ENCODE results near the gene MLLT3.

DNA sequence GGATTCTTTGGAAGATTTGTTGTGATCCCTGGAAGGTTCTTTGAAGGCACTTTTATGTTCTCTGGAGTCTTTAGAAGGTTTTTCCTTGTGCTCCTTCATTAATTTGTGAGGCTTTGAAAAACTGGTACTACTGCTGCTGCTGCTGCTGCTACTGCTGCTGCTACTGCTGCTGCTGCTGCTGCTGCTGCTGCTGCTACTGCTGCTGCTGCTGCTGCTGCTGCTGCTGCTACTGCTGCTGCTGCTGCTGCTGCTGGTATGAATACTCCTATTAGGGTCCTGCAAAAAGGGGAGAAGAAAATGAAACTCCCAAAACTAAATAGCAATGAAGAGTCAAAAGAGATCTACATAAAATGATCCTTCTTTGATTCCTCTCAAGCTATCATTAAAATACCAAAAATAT lies 208.1 kb downstream of the MLLT3 start:
- no peak for TF ChIP-seq POLR2A (IDR thresholded peaks at IDR 0.05)
- TF ChIP-seq, protein P1, sequence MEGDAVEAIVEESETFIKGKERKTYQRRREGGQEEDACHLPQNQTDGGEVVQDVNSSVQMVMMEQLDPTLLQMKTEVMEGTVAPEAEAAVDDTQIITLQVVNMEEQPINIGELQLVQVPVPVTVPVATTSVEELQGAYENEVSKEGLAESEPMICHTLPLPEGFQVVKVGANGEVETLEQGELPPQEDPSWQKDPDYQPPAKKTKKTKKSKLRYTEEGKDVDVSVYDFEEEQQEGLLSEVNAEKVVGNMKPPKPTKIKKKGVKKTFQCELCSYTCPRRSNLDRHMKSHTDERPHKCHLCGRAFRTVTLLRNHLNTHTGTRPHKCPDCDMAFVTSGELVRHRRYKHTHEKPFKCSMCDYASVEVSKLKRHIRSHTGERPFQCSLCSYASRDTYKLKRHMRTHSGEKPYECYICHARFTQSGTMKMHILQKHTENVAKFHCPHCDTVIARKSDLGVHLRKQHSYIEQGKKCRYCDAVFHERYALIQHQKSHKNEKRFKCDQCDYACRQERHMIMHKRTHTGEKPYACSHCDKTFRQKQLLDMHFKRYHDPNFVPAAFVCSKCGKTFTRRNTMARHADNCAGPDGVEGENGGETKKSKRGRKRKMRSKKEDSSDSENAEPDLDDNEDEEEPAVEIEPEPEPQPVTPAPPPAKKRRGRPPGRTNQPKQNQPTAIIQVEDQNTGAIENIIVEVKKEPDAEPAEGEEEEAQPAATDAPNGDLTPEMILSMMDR (IDR thresholded peaks at IDR 0.05), result no peak

Measured in Peyer's patch (tissue), 4 donors.